Muscle of leg (tissue), 11 donors: ENCODE data around the gene TINAG. TPM values are rescaled to one million over a fixed set of nuclear protein-coding genes. Genes with fewer than 3 reads are reported as not detected.
"Not testable (repeated sequence)": the region's sequence is repeated elsewhere in the genome, so short reads cannot be mapped to it uniquely, and the experiment has no call there.

Experiments used
- DNase-seq: peaks from one replicate; pipeline ENCODE4 v3.0.0; 2013
- H3K27ac ChIP-seq: one replicate; pipeline ENCODE4 v1.5.1; 2013; ENCODE audit warnings: mild to moderate bottlenecking, low read length, control low read depth
- H3K27me3 ChIP-seq: one replicate; pipeline ENCODE4 v1.6.1; 2013; ENCODE audit warnings: low read length; ENCODE audit not compliant: control insufficient read depth, insufficient read depth
- H3K36me3 ChIP-seq: one replicate; pipeline ENCODE4 v1.6.1; 2013; ENCODE audit warnings: low read length; ENCODE audit not compliant: control insufficient read depth, insufficient read depth
- H3K4me1 ChIP-seq: one replicate; pipeline ENCODE4 v1.6.1; 2013; ENCODE audit warnings: low read length; ENCODE audit not compliant: control insufficient read depth, insufficient read depth
- H3K4me3 ChIP-seq: one replicate; pipeline ENCODE4 v1.5.1; 2013; ENCODE audit warnings: low read length, control low read depth
- H3K9me3 ChIP-seq: replicated peaks from 2 replicates; pipeline ENCODE4 v1.6.1; 2013; ENCODE audit warnings: low read depth, low read length; ENCODE audit not compliant: control insufficient read depth
- WGBS: methylation state at CpG from one replicate; pipeline ENCODE4 v1.1.5; 2013; ENCODE audit warnings: missing lambda C conversion rate; ENCODE audit not compliant: insufficient coverage; 5-methylcytosine and 5-hydroxymethylcytosine counted together
- polyA plus RNA-seq, 8 donors: library from polyadenylated mRNA; unstranded; fragments of 120-200 nt; gene quantifications; one replicate each; pipeline versions ENCODE4 v1.2.1 to v1.2.3, GENCODE V29; 2013; ENCODE audit warnings: inconsistent platforms in 1 of 8, low replicate concordance in 1 of 8; ENCODE audit not compliant: insufficient read length in 8 of 8, insufficient read depth in 1 of 8
- total RNA-seq: library from RNA; stranded (reverse); fragments of 120-200 nt; gene quantifications from one replicate; pipeline ENCODE4 v1.2.4, GENCODE V29; 2013

The TINAG gene
- total and polyA plus RNA-seq, 9 donors: 0.04 to 0.49 (median 0.36) TPM; not detected in 6

DNA sequence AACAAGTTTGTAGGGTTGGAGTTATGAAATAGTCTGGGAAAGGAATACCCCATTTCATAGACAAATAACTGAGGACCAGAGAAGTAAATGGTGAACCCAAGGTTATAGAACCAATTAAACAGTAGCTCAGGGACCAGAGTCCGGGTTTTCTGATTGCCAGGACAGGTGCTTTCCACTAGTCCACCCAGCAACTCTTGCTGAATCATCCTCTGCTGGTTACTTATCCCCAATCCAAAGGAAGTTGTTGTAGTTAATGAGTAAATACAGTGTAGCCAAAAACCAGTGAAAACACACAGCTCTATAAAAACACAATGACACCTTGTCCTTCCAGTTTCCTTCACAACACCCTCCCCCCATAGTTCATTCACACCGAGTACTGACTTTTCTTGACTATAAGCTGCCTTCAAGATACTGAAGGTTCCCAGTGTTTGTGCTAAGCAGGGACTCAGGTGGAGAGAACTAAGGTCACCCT is 766 bp upstream of the TINAG start:
- no peak overlapping the region for H3K27ac ChIP-seq
- no peaks in the 10 kb centered on the region for H3K9me3 ChIP-seq
- no peaks in the 10 kb centered on the region for H3K36me3 ChIP-seq
- no peak for DNase-seq
- H3K27me3 ChIP-seq: no peaks in the 10 kb centered on the region
- WGBS: no CpG with 5 or more reads among the region's 2 CpGs
- no peak overlapping the region for H3K4me3 ChIP-seq
- H3K4me1 ChIP-seq: no peaks in the 10 kb centered on the region

DNA sequence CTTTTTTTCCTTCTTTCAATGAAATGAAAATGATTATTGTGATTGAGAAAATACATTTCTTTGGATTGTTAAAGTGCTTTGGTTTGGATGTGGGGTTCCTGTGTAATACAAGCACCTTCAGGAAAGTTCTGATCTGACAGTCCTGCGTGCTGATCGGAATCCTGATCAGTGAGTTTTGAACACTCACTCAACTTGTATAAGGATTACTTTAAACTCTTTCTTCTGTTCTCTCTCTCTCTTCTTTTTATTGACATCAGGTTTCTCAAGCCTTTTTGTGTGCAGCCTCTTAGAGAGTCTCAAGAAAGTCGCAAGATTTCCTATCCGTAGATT is 710 bp downstream of the TINAG start:
- DNase-seq: no peak
- H3K9me3 ChIP-seq: no peaks in the 10 kb centered on the region
- no CpG with 5 or more reads among the region's 4 CpGs for WGBS

DNA sequence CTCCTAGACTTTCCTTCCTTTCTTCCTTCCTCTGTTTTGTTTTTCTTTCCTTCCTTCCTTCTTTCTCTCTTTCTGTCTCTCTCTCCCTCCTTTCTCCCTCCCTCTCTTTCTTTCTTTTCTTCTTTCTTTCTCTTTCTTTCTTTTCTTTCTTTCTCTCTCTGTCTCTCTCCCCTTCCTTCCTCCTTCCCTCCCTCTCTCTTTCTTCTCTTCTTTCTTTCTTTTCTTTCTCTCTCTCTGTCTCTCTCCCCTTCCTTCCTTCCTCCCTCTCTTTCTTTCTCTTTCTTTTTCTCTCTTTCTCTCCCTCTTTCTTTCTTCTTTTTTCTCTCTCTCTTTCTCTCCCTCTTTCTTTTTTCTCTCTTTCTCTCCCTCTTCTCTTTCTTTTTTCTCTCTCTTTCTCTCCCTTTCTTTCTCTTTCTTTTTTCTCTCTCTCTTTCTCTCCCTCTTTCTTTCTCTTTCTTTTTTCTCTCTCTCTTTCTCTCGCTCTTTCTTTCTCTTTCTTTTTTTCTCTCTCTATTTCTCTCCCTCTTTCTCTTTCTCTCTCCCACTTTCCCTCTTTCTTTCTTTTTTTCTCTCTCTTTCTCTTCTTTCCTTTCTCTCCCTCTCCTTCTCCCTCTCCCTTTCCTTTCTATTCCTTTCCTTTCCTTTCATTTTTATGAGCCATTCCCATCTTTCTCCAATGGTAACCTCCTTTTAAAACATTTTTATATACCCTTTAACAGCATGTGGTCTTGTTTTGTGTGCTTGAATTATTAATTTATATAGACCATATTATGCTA is 2.3 kb downstream of the TINAG start:
- Histone ChIP-seq H3K9me3 (no peaks in the 10 kb centered on the region), H3K4me3 (no peak overlapping the region), H3K27ac (no peak overlapping the region), H3K36me3 (no peaks in the 10 kb centered on the region), H3K4me1 (no peaks in the 10 kb centered on the region), H3K27me3 (no peaks in the 10 kb centered on the region)
- 82% methylated on average over 1 of the region's 1 CpG for WGBS
- DNase-seq: no peak

More for the DNA sequence above, 710 bp downstream of the TINAG start:
- Histone ChIP-seq H3K27ac (no peak overlapping the region), H3K4me3 (no peak overlapping the region), H3K36me3 (no peaks in the 10 kb centered on the region), H3K27me3 (no peaks in the 10 kb centered on the region), H3K4me1 (no peaks in the 10 kb centered on the region)

DNA sequence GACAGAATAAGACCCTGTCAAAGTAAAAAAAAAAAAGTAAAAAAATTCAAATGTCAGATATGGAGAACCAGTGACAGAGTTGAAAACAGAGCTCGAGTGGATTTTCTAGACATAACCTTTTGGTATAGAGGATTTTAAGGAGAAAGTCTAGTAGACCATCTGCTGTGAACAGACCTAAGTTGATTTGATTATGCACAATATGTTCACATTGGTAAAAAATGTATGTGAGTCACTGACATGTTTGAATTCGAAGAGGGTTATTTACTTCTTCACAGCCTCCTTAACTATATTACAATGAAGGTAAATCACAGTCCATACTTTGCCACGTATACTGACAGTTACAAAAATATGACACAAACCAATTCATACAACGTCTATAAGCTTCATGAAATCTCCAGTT is 7.4 kb downstream of the TINAG start:
- H3K4me1 ChIP-seq: no peaks in the 10 kb centered on the region
- H3K36me3 ChIP-seq: no peaks in the 10 kb centered on the region
- no peaks in the 10 kb centered on the region for H3K9me3 ChIP-seq
- DNase-seq: no peak
- no peaks in the 10 kb centered on the region for H3K27me3 ChIP-seq
- no peak overlapping the region for H3K27ac ChIP-seq
- WGBS: 83% methylated on average over 1 of the region's 4 CpGs
- no peak overlapping the region for H3K4me3 ChIP-seq

DNA sequence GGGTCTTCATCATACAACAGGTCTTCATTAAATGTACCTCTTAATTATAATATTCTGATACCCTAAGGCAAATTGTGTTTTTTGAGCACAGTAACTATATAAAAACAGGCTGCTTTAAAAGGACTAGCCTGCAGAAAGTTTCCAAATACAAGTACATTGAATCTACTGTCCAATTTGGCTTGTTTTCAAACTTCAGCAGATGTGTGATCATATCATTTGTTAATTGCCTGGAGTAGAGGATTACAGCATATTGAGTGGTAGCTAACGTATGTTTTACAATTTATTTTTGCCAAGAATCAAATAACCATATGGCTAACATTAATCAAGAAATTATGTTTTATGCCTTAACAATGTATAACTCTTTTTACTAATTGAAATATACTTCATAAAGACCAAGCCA is 12.6 kb downstream of the TINAG start:
- no peaks in the 10 kb centered on the region for H3K36me3 ChIP-seq
- no peak overlapping the region for H3K27ac ChIP-seq
- DNase-seq: peak; percentile 25
- no peaks in the 10 kb centered on the region for H3K4me1 ChIP-seq
- WGBS: no CpG with 5 or more reads among the region's 1 CpG
- no peaks in the 10 kb centered on the region for H3K9me3 ChIP-seq
- no peaks in the 10 kb centered on the region for H3K27me3 ChIP-seq
- H3K4me3 ChIP-seq: no peak overlapping the region

DNA sequence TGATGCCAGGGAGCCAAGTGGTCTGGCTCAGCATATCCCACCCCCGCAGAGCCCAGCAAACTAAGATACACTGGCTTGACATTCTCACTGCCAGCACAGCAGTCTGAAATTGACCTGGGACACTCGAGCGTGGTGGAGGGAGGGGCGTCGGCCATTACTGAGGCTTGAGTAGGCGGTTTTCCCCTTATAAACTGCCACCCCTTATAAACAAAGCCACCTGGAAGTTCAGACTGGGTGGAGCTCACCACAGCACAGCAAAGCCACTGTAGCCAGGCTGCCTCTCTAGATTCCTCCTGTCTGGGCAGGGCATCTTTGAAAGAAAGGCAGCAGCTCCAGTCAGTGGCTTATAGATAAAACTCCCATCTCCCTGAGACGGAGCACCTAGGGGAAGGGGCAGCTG is 19.4 kb downstream of the TINAG start:
- WGBS: 60% methylated on average over 1 of the region's 7 CpGs

DNA sequence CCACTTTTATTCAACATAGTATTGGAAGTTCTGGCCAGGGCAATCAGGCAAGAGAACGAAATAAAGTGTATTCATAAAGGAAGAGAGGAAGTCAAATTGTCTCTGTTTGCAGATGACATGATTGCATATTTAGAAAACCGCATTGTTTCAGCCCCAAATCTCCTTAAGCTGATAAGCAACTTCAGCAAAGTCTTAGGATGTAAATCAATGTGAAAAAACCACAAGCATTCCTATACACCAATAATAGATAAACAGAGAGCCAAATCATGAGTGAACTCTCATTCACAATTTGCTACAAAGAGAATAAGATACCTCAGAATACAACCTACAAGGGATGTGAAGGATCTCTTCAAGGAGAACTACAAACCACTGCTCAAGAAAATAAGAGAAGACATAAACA is 23.3 kb downstream of the TINAG start:
- H3K9me3 ChIP-seq: not testable (repeated sequence)

More for the DNA sequence above, 19.4 kb downstream of the TINAG start:
- H3K4me1 ChIP-seq: no peaks in the 10 kb centered on the region
- DNase-seq: no peak
- no peaks in the 10 kb centered on the region for H3K36me3 ChIP-seq
- H3K4me3 ChIP-seq: no peak overlapping the region
- H3K27ac ChIP-seq: no peak overlapping the region
- no peaks in the 10 kb centered on the region for H3K27me3 ChIP-seq
- H3K9me3 ChIP-seq: no peaks in the 10 kb centered on the region

DNA sequence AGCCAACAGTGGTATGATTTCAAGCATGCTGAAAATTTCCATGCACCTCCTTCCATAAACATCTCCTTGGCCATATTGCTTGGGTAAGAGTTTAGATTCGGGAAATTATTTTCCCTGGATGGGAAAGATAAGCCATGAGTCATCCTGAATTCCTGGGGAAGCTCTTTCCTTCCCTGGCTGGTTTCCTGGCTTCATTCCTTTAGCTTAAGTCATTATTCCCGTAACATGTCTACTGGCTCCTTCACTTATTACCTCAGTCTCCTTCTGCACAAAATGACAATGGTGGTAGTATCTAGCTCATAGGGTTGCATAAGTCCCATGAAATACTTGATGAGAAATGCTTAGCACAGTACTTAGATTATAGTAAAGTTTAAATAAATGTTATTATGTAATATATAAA is 27.6 kb downstream of the TINAG start:
- Histone ChIP-seq H3K4me3 (no peak overlapping the region), H3K4me1 (peaks cover 3% of the 10 kb centered on the region), H3K9me3 (no peaks in the 10 kb centered on the region), H3K27me3 (no peaks in the 10 kb centered on the region), H3K36me3 (no peaks in the 10 kb centered on the region), H3K27ac (no peak overlapping the region)
- peak; percentile 76 for DNase-seq
- 50% methylated on average over 1 of the region's 2 CpGs for WGBS

More for the DNA sequence above, 23.3 kb downstream of the TINAG start:
- WGBS: no CpG with 5 or more reads among the region's 2 CpGs
- H3K36me3 ChIP-seq, H3K4me1 ChIP-seq, DNase-seq, H3K4me3 ChIP-seq, H3K27me3 ChIP-seq, H3K27ac ChIP-seq: not testable (repeated sequence)

DNA sequence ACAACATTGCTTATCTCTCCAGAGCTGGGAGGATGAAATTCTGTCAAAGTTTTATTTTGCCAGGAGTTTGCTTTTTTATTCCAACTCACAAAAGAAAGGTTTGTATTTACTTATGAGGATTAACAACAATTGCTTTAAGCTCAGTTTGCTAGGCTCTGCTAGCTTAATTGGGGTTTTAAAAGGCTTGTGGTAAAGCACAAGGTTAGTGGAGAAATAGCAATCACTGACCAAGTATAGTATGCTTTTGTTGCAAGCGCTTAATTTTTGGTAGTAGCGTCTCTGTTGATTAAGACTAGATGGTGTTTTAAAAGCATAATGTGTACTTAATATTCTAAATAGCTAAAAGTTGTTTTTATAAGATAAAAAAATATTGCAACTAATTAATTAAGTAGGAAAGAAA is 45.7 kb downstream of the TINAG start:
- Histone ChIP-seq H3K27ac (no peak overlapping the region), H3K9me3 (no peaks in the 10 kb centered on the region), H3K4me3 (no peak overlapping the region), H3K36me3 (no peaks in the 10 kb centered on the region), H3K27me3 (no peaks in the 10 kb centered on the region), H3K4me1 (no peaks in the 10 kb centered on the region)
- no peak for DNase-seq
- WGBS: no CpG with 5 or more reads among the region's 2 CpGs

DNA sequence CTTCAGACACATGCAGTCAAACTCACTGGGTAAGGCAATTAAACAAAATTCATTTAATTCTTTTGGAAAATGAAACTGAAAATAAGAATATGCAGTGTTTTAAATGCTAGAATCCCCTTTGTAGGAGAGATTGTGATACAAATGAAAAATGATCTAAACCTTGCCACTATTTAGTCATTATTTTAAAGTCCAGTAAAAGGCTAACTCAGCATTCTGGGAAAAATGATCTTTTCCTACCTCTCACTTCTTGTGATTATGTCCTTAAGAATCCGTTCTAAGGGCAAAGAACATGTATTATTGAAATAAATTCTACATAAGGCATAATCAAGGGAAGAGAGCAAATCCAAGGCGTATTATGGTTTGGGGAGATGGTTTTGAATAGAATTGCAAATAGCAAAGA is 46.4 kb downstream of the TINAG start:
- Histone ChIP-seq H3K27me3 (no peaks in the 10 kb centered on the region), H3K4me3 (no peak overlapping the region), H3K9me3 (no peaks in the 10 kb centered on the region), H3K36me3 (no peaks in the 10 kb centered on the region), H3K27ac (no peak overlapping the region), H3K4me1 (no peaks in the 10 kb centered on the region)
- no peak for DNase-seq
- no CpG with 5 or more reads among the region's 2 CpGs for WGBS

DNA sequence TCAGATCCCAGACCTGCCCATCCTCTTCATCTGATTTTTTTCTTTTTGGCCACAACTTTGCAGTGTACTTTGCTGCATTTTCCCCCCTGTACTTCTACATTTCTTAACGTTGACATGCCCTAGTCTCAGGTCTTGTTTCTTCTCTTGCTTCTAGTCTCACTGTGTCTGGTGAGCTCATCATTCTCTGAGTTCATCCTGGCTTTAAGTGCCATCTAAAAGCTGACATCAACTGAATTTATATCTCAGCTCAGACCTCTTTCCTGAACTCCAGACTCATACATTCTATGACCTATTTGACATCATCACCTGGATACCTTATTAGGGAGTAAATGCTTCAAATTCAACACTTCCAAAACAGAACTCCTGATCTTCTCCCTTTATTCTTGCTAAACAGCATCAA is 48.9 kb downstream of the TINAG start:
- H3K4me3 ChIP-seq: no peak overlapping the region
- 46% methylated on average over 1 of the region's 1 CpG for WGBS

More for the DNA sequence above, 48.9 kb downstream of the TINAG start:
- Histone ChIP-seq H3K27me3 (no peaks in the 10 kb centered on the region), H3K27ac (no peak overlapping the region), H3K4me1 (no peaks in the 10 kb centered on the region), H3K36me3 (no peaks in the 10 kb centered on the region), H3K9me3 (no peaks in the 10 kb centered on the region)
- no peak for DNase-seq
